ENCODE measurements around the gene SARDH. TPM values are rescaled to one million over a fixed set of nuclear protein-coding genes. Genes with fewer than 3 reads are reported as not detected.

SARDH gene
- total and polyA plus RNA-seq, 2 donors (not counting 1 experiment from before 2014, with no cell fraction given) = 0.03 to 0.07 TPM

- Histone ChIP-seq H4K20me1 (ENCODE audit: control insufficient read depth, insufficient read depth, low read length, poor library complexity, severe bottlenecking) (no peaks in the 10 kb centered on the region), H3K27ac (ENCODE audit: low read length in 2 of 2) (no peak overlapping the region), H3K79me2 (ENCODE audit: control insufficient read depth, insufficient read depth, low read length) (no peaks in the 10 kb centered on the region), H3K27me3 (replicated peaks in 1 of 4; ENCODE audit: control extremely low read depth in 1 of 4, control insufficient read depth in 3 of 4, insufficient read depth in 4 of 4, low read length in 3 of 4) (peaks cover 0 to 15% (median 4%) of the 10 kb centered on the region in 4 experiments), H3K9ac (ENCODE audit: low read length) (no peak overlapping the region), H3K4me2 (replicated peaks; ENCODE audit: low read depth, low read length, poor library complexity, severe bottlenecking) (no peak overlapping the region), H3K4me3 (ENCODE audit: control extremely low read depth in 1 of 5, extremely low read depth in 1 of 5, insufficient read depth in 1 of 5, low read depth in 2 of 5, low read length in 4 of 5) (no peak overlapping the region), H3K9me3 (ENCODE audit: control extremely low read depth in 1 of 3, control insufficient read depth in 2 of 3, insufficient read depth in 1 of 3, low read length in 2 of 3) (no peaks in the 10 kb centered on the region), H3K4me1 (ENCODE audit: control insufficient read depth in 2 of 2, insufficient read depth in 2 of 2, low read length in 2 of 2) (no peaks in the 10 kb centered on the region), H3K36me3 (replicated peaks in 1 of 2; ENCODE audit: control extremely low read depth in 1 of 2, control insufficient read depth in 1 of 2, extremely low read depth in 1 of 2, insufficient read depth in 2 of 2, low read length in 1 of 2) (no peaks in the 10 kb centered on the region), H2AFZ (ENCODE audit: insufficient read depth, low read depth, low read length, poor library complexity, severe bottlenecking) (no peak overlapping the region)
- CTCF ChIA-PET = interaction anchor here (1.3 to 1.8 kb wide), 2 partner anchors 10 to 29 kb away, joined by 3 to 10 read pairs; no protein-coding TSS in a partner anchor
- 48% methylated on average over 4 of the region's 9 CpGs for WGBS (ENCODE audit: insufficient coverage)
- Mint-ChIP-seq H3K9me3 (ENCODE audit: insufficient read depth) (peaks cover 3% of the 10 kb centered on the region), H3K27me3 (peaks cover 31% of the 10 kb centered on the region), H3K4me3 (no peak overlapping the region), H3K27ac (no peak overlapping the region), H3K4me1 (peaks cover 7% of the 10 kb centered on the region)
- ATAC-seq (ENCODE audit: low read depth) = no peak
- no peak for DNase-seq
- POLR2A ChIA-PET = no interaction called here
- intact Hi-C loops (cut with micrococcal nuclease) = no loop called here
- no peak for TF ChIP-seq CTCF (IDR thresholded peaks at IDR 0.05)
- TF ChIP-seq EZH2 (IDR thresholded peaks at IDR 0.05; ENCODE audit: borderline replicate concordance, insufficient read depth, low read depth, low read length, poor library complexity, severe bottlenecking) = no peak
Measured at GRCh38 chr9:133752739-133753446, 14.7 kb upstream of the SARDH start.

- no peak overlapping the region for H3K4me2 ChIP-seq (replicated peaks; ENCODE audit: low read depth, low read length, poor library complexity, severe bottlenecking)
- Mint-ChIP-seq H3K4me3 (no peak overlapping the region), H3K4me1 (peaks cover 7% of the 10 kb centered on the region), H3K27ac (no peak overlapping the region), H3K9me3 (ENCODE audit: insufficient read depth) (peaks cover 3% of the 10 kb centered on the region), H3K27me3 (peaks cover 47% of the 10 kb centered on the region)
- H3K9ac ChIP-seq (ENCODE audit: low read length) = no peak overlapping the region
- no peak for TF ChIP-seq CTCF (IDR thresholded peaks at IDR 0.05)
- TF ChIP-seq EZH2 (IDR thresholded peaks at IDR 0.05; ENCODE audit: borderline replicate concordance, insufficient read depth, low read depth, low read length, poor library complexity, severe bottlenecking) = no peak
- no peak overlapping the region for H3K27ac ChIP-seq (ENCODE audit: low read length in 2 of 2)
- 90% methylated on average over 8 of the region's 9 CpGs for WGBS (ENCODE audit: insufficient coverage)
- intact Hi-C loops (cut with micrococcal nuclease) = no loop called here
- DNase-seq (no peak), ATAC-seq (ENCODE audit: low read depth) (no peak)
- H3K4me3 ChIP-seq (ENCODE audit: control extremely low read depth in 1 of 5, extremely low read depth in 1 of 5, insufficient read depth in 1 of 5, low read depth in 2 of 5, low read length in 4 of 5) = no peak overlapping the region
- H3K36me3 ChIP-seq (replicated peaks in 1 of 2; ENCODE audit: control extremely low read depth in 1 of 2, control insufficient read depth in 1 of 2, extremely low read depth in 1 of 2, insufficient read depth in 2 of 2, low read length in 1 of 2) = no peaks in the 10 kb centered on the region
- H3K4me1 ChIP-seq (ENCODE audit: control insufficient read depth in 2 of 2, insufficient read depth in 2 of 2, low read length in 2 of 2) = no peaks in the 10 kb centered on the region
- no peaks in the 10 kb centered on the region for H3K9me3 ChIP-seq (ENCODE audit: control extremely low read depth in 1 of 3, control insufficient read depth in 2 of 3, insufficient read depth in 1 of 3, low read length in 2 of 3)
- POLR2A ChIA-PET = no interaction called here
- no peaks in the 10 kb centered on the region for H3K79me2 ChIP-seq (ENCODE audit: control insufficient read depth, insufficient read depth, low read length)
- H3K27me3 ChIP-seq (replicated peaks in 1 of 4; ENCODE audit: control extremely low read depth in 1 of 4, control insufficient read depth in 3 of 4, insufficient read depth in 4 of 4, low read length in 3 of 4) = peaks cover 0 to 15% (median 11%) of the 10 kb centered on the region in 4 experiments
- no peaks in the 10 kb centered on the region for H4K20me1 ChIP-seq (ENCODE audit: control insufficient read depth, insufficient read depth, low read length, poor library complexity, severe bottlenecking)
- CTCF ChIA-PET = interaction anchor here (1.4 to 1.8 kb wide), 3 partner anchors 8 to 242 kb away, joined by 4 to 10 read pairs (median 6); partner anchors contain the start of gene SARDH
- H2AFZ ChIP-seq (ENCODE audit: insufficient read depth, low read depth, low read length, poor library complexity, severe bottlenecking) = no peak overlapping the region
Measured at GRCh38 chr9:133750982-133751649, 13.0 kb upstream of the SARDH start.
